GM23248 (cell line): Measurements from ENCODE around the gene AGL. TPM values are rescaled to one million over a fixed set of nuclear protein-coding genes. Genes with fewer than 3 reads are reported as not detected.

Source experiments
- DNase-seq: peaks from one replicate; pipeline ENCODE4 v3.0.0-alpha.2; 2015
- H2AFZ ChIP-seq: fragments of 200-600 bp; sonication (generic); 2 replicates; pipeline ENCODE4 v1.6.1; 2016; ENCODE audit warnings: antibody characterized with exemption
- H3F3A ChIP-seq: fragments of 200-600 bp; sonication (generic); 2 replicates; pipeline ENCODE4 v1.6.1; 2016; ENCODE audit warnings: mild to moderate bottlenecking, antibody characterized with exemption, mixed run types; ENCODE audit not compliant: insufficient read depth
- H3K27ac ChIP-seq: fragments of 200-600 bp; sonication (generic); 2 replicates; pipeline ENCODE4 v1.5.1; 2016; ENCODE audit warnings: mild to moderate bottlenecking
- H3K27me3 ChIP-seq: fragments of 200-600 bp; sonication (generic); replicated peaks from 2 replicates; pipeline ENCODE4 v1.6.1; 2016; ENCODE audit warnings: mild to moderate bottlenecking; ENCODE audit not compliant: insufficient read depth
- H3K36me3 ChIP-seq: fragments of 200-600 bp; sonication (generic); 2 replicates; pipeline ENCODE4 v1.6.1; 2016; ENCODE audit warnings: low read depth, mild to moderate bottlenecking
- H3K4me1 ChIP-seq: fragments of 200-600 bp; sonication (generic); 2 replicates; pipeline ENCODE4 v1.6.1; 2016; ENCODE audit warnings: mild to moderate bottlenecking; ENCODE audit not compliant: insufficient read depth
- H3K4me2 ChIP-seq: fragments of 200-600 bp; sonication (generic); one replicate; pipeline ENCODE4 v1.6.1; 2016; ENCODE audit warnings: mild to moderate bottlenecking; ENCODE audit not compliant: unreplicated experiment
- H3K4me3 ChIP-seq: fragments of 200-600 bp; sonication (generic); 2 replicates; pipeline ENCODE4 v1.5.1; 2016; ENCODE audit warnings: mild to moderate bottlenecking
- H3K79me2 ChIP-seq: fragments of 200-600 bp; sonication (generic); 2 replicates; pipeline ENCODE4 v1.6.1; 2016; ENCODE audit warnings: mild to moderate bottlenecking; ENCODE audit not compliant: insufficient read depth
- H3K9ac ChIP-seq: fragments of 200-600 bp; sonication (generic); 2 replicates; pipeline ENCODE4 v1.6.1; 2016; ENCODE audit warnings: mild to moderate bottlenecking
- H3K9me2 ChIP-seq: fragments of 200-600 bp; sonication (generic); 2 replicates; pipeline ENCODE4 v1.6.1; 2016; ENCODE audit warnings: mixed run types, mild to moderate bottlenecking, moderate library complexity; ENCODE audit not compliant: insufficient read depth
- H3K9me3 ChIP-seq: fragments of 200-600 bp; sonication (generic); one replicate; pipeline ENCODE4 v1.6.1; 2017; ENCODE audit warnings: low read depth
- H4K20me1 ChIP-seq: fragments of 200-600 bp; sonication (generic); 2 replicates; pipeline ENCODE4 v1.6.0; 2016; ENCODE audit not compliant: insufficient read depth
- EZH2 ChIP-seq: fragments of 200-600 bp; sonication (generic); IDR thresholded peaks from 2 replicates; pipeline ENCODE4 v1.6.1; 2018; ENCODE audit warnings: antibody characterized with exemption, mild to moderate bottlenecking; ENCODE audit not compliant: insufficient read depth, poor library complexity, severe bottlenecking
- EZH2phosphoT487 ChIP-seq: fragments of 200-600 bp; sonication (generic); IDR thresholded peaks from 2 replicates; pipeline ENCODE4 v1.6.1; 2018; ENCODE audit warnings: antibody characterized with exemption, moderate library complexity, mild to moderate bottlenecking, low read depth; ENCODE audit not compliant: insufficient read depth
- WGBS, 2 experiments: methylation state at CpG; one replicate each; pipeline ENCODE4 v1.1.6; 2015 to 2017; ENCODE audit warnings: low lambda C conversion rate in 2 of 2, low coverage in 1 of 2; ENCODE audit errors: missing lambda C conversion rate in 2 of 2; 5-methylcytosine and 5-hydroxymethylcytosine counted together
- in situ Hi-C: fragments of 300-500 bp; cut with MboI; formaldehyde crosslinking; loops from 2 replicates; pipeline ENCODE4 v1.15.0; 2020
- polyA plus RNA-seq: library from polyadenylated mRNA; unstranded; fragments of >200 nt; fragmentation: Nextera tagmentation; extraction: Ambion mirVana; gene quantifications from 2 replicates; pipeline ENCODE4 v1.2.1, GENCODE V29; 2016
- total RNA-seq: library from RNA; depleted of rRNA; stranded (reverse); fragments of >200 nt; shearing (Covaris generic); gene quantifications from 2 replicates; pipeline ENCODE4 v1.2.3, GENCODE V29; 2014

Gene AGL
- total and polyA plus RNA-seq, 2 experiments from 2014 or later, result 5.5 to 8.0 TPM

DNA sequence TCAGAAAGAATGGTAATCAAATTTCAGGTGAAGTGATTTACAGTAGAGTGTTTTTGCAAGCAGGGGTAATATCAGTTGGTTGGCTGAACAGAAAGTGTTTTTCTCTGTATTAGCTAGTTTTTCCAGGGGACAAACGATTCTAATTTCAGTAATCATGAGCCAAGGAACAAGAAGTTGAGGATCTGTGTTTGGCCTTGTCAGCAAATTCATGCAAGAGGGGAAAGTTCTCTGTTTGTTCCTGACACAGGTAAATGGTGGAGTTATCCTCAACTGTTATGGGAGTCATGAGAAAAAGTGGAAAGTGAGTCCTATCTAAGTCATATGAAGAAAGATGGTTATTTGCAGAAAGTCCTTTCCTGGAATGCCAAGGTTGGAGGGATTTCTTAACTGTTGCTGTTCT lies 95.0 kb downstream of the AGL start:
- TF ChIP-seq EZH2phosphoT487 (no peak), EZH2 (no peak)
- Histone ChIP-seq H3K4me1 (peaks cover 10% of the 10 kb centered on the region), H3F3A (no peaks in the 10 kb centered on the region; the same call in 1 of the 2 replicates), H3K27me3 (no peaks in the 10 kb centered on the region), H3K9me3 (no peaks in the 10 kb centered on the region), H3K27ac (no peak overlapping the region), H3K4me2 (no peak overlapping the region), H4K20me1 (no peaks in the 10 kb centered on the region), H3K79me2 (no peaks in the 10 kb centered on the region), H3K4me3 (no peak overlapping the region), H3K9ac (no peak overlapping the region), H2AFZ (no peak overlapping the region), H3K9me2 (no peaks in the 10 kb centered on the region), H3K36me3 (no peaks in the 10 kb centered on the region)
- no peak for DNase-seq
- WGBS, 2 experiments, result 72 to 83% methylated on average over 1 of the region's 1 CpG
- in situ Hi-C loops, result no loop called here

- H3K36me3 ChIP-seq, result no peaks in the 10 kb centered on the region
- no peaks in the 10 kb centered on the region for H3K9me2 ChIP-seq
- in situ Hi-C loops, result no loop called here
- no peaks in the 10 kb centered on the region for H3K4me1 ChIP-seq
- no peaks in the 10 kb centered on the region for H3K9me3 ChIP-seq
- TF ChIP-seq EZH2 (no peak), EZH2phosphoT487 (no peak)
- no peaks in the 10 kb centered on the region for H3F3A ChIP-seq
- H2AFZ ChIP-seq, result no peak overlapping the region
- H3K79me2 ChIP-seq, result no peaks in the 10 kb centered on the region
- WGBS, 2 experiments, result 78 to 81% methylated on average over 3 of the region's 3 CpGs
- H3K4me3 ChIP-seq, result no peak overlapping the region
- H3K27me3 ChIP-seq, result no peaks in the 10 kb centered on the region
- no peak overlapping the region for H3K27ac ChIP-seq
- no peak overlapping the region for H3K4me2 ChIP-seq
- no peak overlapping the region for H3K9ac ChIP-seq
- H4K20me1 ChIP-seq, result no peaks in the 10 kb centered on the region
- DNase-seq, result no peak
Measured at GRCh38 chr1:99950486-99950885, 100.3 kb downstream of the AGL start.

- in situ Hi-C loops, result no loop called here
- Histone ChIP-seq H3K27ac (no peak overlapping the region), H4K20me1 (no peaks in the 10 kb centered on the region), H3K4me2 (no peak overlapping the region), H2AFZ (no peak overlapping the region), H3F3A (peaks cover 5% of the 10 kb centered on the region; the same call in 1 of the 2 replicates), H3K4me3 (no peak overlapping the region), H3K9ac (no peak overlapping the region), H3K9me3 (no peaks in the 10 kb centered on the region), H3K4me1 (peaks cover 3% of the 10 kb centered on the region; the same call in 1 of the 2 replicates), H3K79me2 (no peaks in the 10 kb centered on the region), H3K9me2 (no peaks in the 10 kb centered on the region), H3K27me3 (no peaks in the 10 kb centered on the region), H3K36me3 (no peaks in the 10 kb centered on the region)
- no peak for TF ChIP-seq EZH2
- DNase-seq, result no peak
- 29 to 51% methylated on average over 1 of the region's 1 CpG for WGBS, 2 experiments
Measured at GRCh38 chr1:99952522-99952921, 102.4 kb downstream of the AGL start.

- H3K27me3 ChIP-seq, result no peaks in the 10 kb centered on the region
- no peaks in the 10 kb centered on the region for H3K9me3 ChIP-seq
- H3K4me2 ChIP-seq, result no peak overlapping the region
- H3K9me2 ChIP-seq, result no peaks in the 10 kb centered on the region
- H4K20me1 ChIP-seq, result no peaks in the 10 kb centered on the region
- no peak for TF ChIP-seq EZH2phosphoT487
- no peak overlapping the region for H3K9ac ChIP-seq
- in situ Hi-C loops, result no loop called here
- H3K79me2 ChIP-seq, result no peaks in the 10 kb centered on the region
- WGBS, 2 experiments, result 74 to 76% methylated on average over 3 of the region's 3 CpGs
- no peak overlapping the region for H3K27ac ChIP-seq
- peaks cover 3% of the 10 kb centered on the region; the same call in 1 of the 2 replicates for H3K4me1 ChIP-seq
- peaks cover 5% of the 10 kb centered on the region; the same call in 1 of the 2 replicates for H3F3A ChIP-seq
- no peaks in the 10 kb centered on the region for H3K36me3 ChIP-seq
- H3K4me3 ChIP-seq, result no peak overlapping the region
- no peak overlapping the region for H2AFZ ChIP-seq
- DNase-seq, result no peak
Measured at GRCh38 chr1:99955375-99955774, 105.2 kb downstream of the AGL start.

GRCh38 chr1:99956755-99957154 lies 106.6 kb downstream of the AGL start:
- Histone ChIP-seq H3K79me2 (no peaks in the 10 kb centered on the region), H3K27me3 (no peaks in the 10 kb centered on the region), H3K4me3 (no peak overlapping the region), H2AFZ (peak overlapping the region; percentile 21), H3K4me2 (peak overlapping the region; percentile 43), H3K4me1 (peaks cover 3% of the 10 kb centered on the region; the same call in 1 of the 2 replicates), H4K20me1 (no peaks in the 10 kb centered on the region), H3K9me2 (no peaks in the 10 kb centered on the region), H3F3A (peaks cover 5% of the 10 kb centered on the region; the same call in 1 of the 2 replicates), H3K27ac (peak overlapping the region; percentile 71), H3K9me3 (no peaks in the 10 kb centered on the region), H3K9ac (peak overlapping the region; percentile 54), H3K36me3 (no peaks in the 10 kb centered on the region)
- 3% methylated on average over 2 of the region's 2 CpGs for WGBS, 2 experiments
- TF ChIP-seq EZH2phosphoT487 (no peak), EZH2 (no peak)
- in situ Hi-C loops, result no loop called here
- DNase-seq, result peak; percentile 75
